HepG2 (cell line): Measurements from ENCODE around the gene RCCD1. TPM values are rescaled to one million over a fixed set of nuclear protein-coding genes. Genes with fewer than 3 reads are reported as not detected.

ENCODE experiments used
- ATAC-seq: fragments of 200-7000 bp; cut with Tn5 transposase; 3 replicates; pipeline ENCODE4 v1.9.1; 2020; ENCODE audit warnings: mild to moderate bottlenecking, moderate library complexity
- BruUV-seq: library from RNA; stranded (reverse); fragments of 400-500 nt; replicated peaks from 2 replicates; lab custom pipeline; 2021; lab: Mats Ljungman, UMichigan
- CTCF ChIA-PET: fragments of 300-600 bp; formaldehyde crosslinking; extraction: SDS; loops from one replicate; lab custom pipeline; 2021; ENCODE audit warnings: low total read pairs, inconsistent platforms, low intra/inter-chr PET ratio; lab: Yijun Ruan, JAX
- POLR2A ChIA-PET: fragments of 350-600 bp; sonication (Branson Sonifier 250); formaldehyde crosslinking; loops from one replicate; lab custom pipeline; 2020; ENCODE audit warnings: antibody characterized with exemption, inconsistent platforms; lab: Yijun Ruan, JAX
- DNase-seq: peaks from one replicate; pipeline ENCODE4 v3.0.0-alpha.2; 2015; ENCODE audit warnings: low spot score
- FAIRE-seq: peaks from 3 replicates; lab custom pipeline; 2011; peaks lifted over from hg19 to GRCh38; lab: Jason Lieb, UNC
- H2AFZ ChIP-seq: one replicate; pipeline ENCODE4 v1.6.1; 2011; ENCODE audit warnings: low read length, inconsistent platforms
- H3K27ac ChIP-seq: fragments of 300-600 bp; 3 replicates; pipeline ENCODE4 v1.8.0; 2011; ENCODE audit warnings: mixed run types, mild to moderate bottlenecking, mixed read lengths, low read length, inconsistent platforms; ENCODE audit not compliant: insufficient read depth; ENCODE audit errors: extremely low read length
- H3K27me3 ChIP-seq, 2 experiments: fragments of 200-600 bp in 1 of 2; 2 replicates in 1 of 2; 3 replicates in 1 of 2; pipeline versions ENCODE4 v1.6.0 to v1.8.0; 2011; ENCODE audit warnings: low read length in 2 of 2, mild to moderate bottlenecking in 2 of 2, moderate library complexity in 2 of 2, inconsistent platforms in 1 of 2; ENCODE audit not compliant: insufficient read depth in 2 of 2, control insufficient read depth in 1 of 2
- H3K36me3 ChIP-seq, 2 experiments: fragments of 200-600 bp in 1 of 2; replicated peaks in 1 of 2; 2 replicates in 1 of 2; 3 replicates in 1 of 2; pipeline versions ENCODE4 v1.5.1 to v1.8.0; 2011; ENCODE audit warnings: low read length in 2 of 2, inconsistent platforms in 1 of 2; ENCODE audit not compliant: insufficient read depth in 2 of 2, control insufficient read depth in 1 of 2
- H3K4me1 ChIP-seq: 2 replicates; pipeline ENCODE4 v1.5.1; 2012; ENCODE audit warnings: low read length, inconsistent platforms; ENCODE audit not compliant: insufficient read depth
- H3K4me2 ChIP-seq: 2 replicates; pipeline ENCODE4 v1.6.0; 2011; ENCODE audit warnings: low read depth, low read length, inconsistent platforms
- H3K4me3 ChIP-seq, 3 experiments: fragments of 200-600 bp in 1 of 3; sonication (generic), shearing (Covaris generic) in 1 of 3; replicated peaks in 1 of 3; 2 replicates each; pipeline ENCODE4 v1.5.1; 2011 to 2016; ENCODE audit warnings: low read length in 3 of 3, inconsistent platforms in 2 of 3, low read depth in 2 of 3, mild to moderate bottlenecking in 2 of 3, control low read depth in 1 of 3, mixed read lengths in 1 of 3; ENCODE audit not compliant: insufficient read depth in 1 of 3
- H3K79me2 ChIP-seq: one replicate; pipeline ENCODE4 v1.6.1; 2011; ENCODE audit warnings: low read length, inconsistent platforms; ENCODE audit not compliant: insufficient read depth
- H3K9ac ChIP-seq: 2 replicates; pipeline ENCODE4 v1.6.0; 2011; ENCODE audit warnings: mild to moderate bottlenecking, low read depth, low read length, inconsistent platforms; ENCODE audit not compliant: insufficient read depth
- H3K9me3 ChIP-seq: 2 replicates; pipeline ENCODE4 v1.5.1; 2012; ENCODE audit warnings: mild to moderate bottlenecking, low read length
- H4K20me1 ChIP-seq: 2 replicates; pipeline ENCODE4 v1.6.0; 2011; ENCODE audit warnings: inconsistent platforms, mild to moderate bottlenecking, low read length, moderate library complexity; ENCODE audit not compliant: insufficient read depth
- AHR ChIP-seq: IDR thresholded peaks from 2 replicates; pipeline ENCODE4 v1.6.1; 2018; ENCODE audit warnings: missing genetic modification reagents, missing compliant biosample characterization
- ATF4 ChIP-seq, 2 experiments: fragments of 450-650 bp in 1 of 2; sonication (generic) in 1 of 2; formaldehyde crosslinking; IDR thresholded peaks; 2 replicates each; pipeline versions ENCODE4 v1.5.0 to v1.8.0; 2020 to 2022; ENCODE audit warnings: mild to moderate bottlenecking in 1 of 2, missing genetic modification reagents in 1 of 2
- ATF5 ChIP-seq: sonication (generic); formaldehyde crosslinking; IDR thresholded peaks from 2 replicates; pipeline ENCODE4 v1.4.0; 2020; ENCODE audit warnings: mild to moderate bottlenecking, low read depth, missing genetic modification reagents
- ERF ChIP-seq: IDR thresholded peaks from 2 replicates; pipeline ENCODE4 v1.6.1; 2018; ENCODE audit warnings: missing biosample characterization, missing genetic modification reagents
- HMG20B ChIP-seq: conservative IDR thresholded peaks from 2 replicates; pipeline ENCODE4 v1.6.1; 2016; ENCODE audit warnings: missing genetic modification reagents, missing compliant biosample characterization
- HMGXB3 ChIP-seq: sonication (generic); formaldehyde crosslinking; IDR thresholded peaks from 2 replicates; pipeline ENCODE4 v1.4.0; 2020; ENCODE audit warnings: missing genetic modification reagents, borderline replicate concordance
- PPARG ChIP-seq: conservative IDR thresholded peaks from 2 replicates; pipeline ENCODE4 v1.6.1; 2016; ENCODE audit warnings: missing biosample characterization, missing genetic modification reagents
- RXRB ChIP-seq: IDR thresholded peaks from 2 replicates; pipeline ENCODE4 v1.6.1; 2016; ENCODE audit warnings: borderline replicate concordance, missing genetic modification reagents, missing compliant biosample characterization
- SIN3A ChIP-seq: IDR thresholded peaks from 2 replicates; pipeline ENCODE4 v1.6.1; 2011; ENCODE audit warnings: low read depth, mild to moderate bottlenecking, control low read depth, low read length, borderline replicate concordance
- ZNF136 ChIP-seq: sonication (generic); formaldehyde crosslinking; IDR thresholded peaks from 2 replicates; pipeline ENCODE4 v1.8.1; 2022; ENCODE audit warnings: low read depth, mild to moderate bottlenecking, moderate library complexity, missing genetic modification reagents
- ZNF225 ChIP-seq: sonication (generic); formaldehyde crosslinking; IDR thresholded peaks from 2 replicates; pipeline ENCODE4 v1.4.0; 2020; ENCODE audit warnings: mild to moderate bottlenecking, missing genetic modification reagents
- ZNF256 ChIP-seq: sonication (generic); formaldehyde crosslinking; conservative IDR thresholded peaks from 2 replicates; pipeline ENCODE4 v1.4.0; 2020; ENCODE audit warnings: missing genetic modification reagents
- ZNF260 ChIP-seq: sonication (generic); formaldehyde crosslinking; IDR thresholded peaks from 2 replicates; pipeline ENCODE4 v1.4.0; 2020; ENCODE audit warnings: missing genetic modification reagents, low read depth, mild to moderate bottlenecking, borderline replicate concordance
- ZNF432 ChIP-seq: sonication (generic); formaldehyde crosslinking; IDR thresholded peaks from 2 replicates; pipeline ENCODE4 v1.5.0; 2020; ENCODE audit warnings: missing genetic modification reagents, mild to moderate bottlenecking, borderline replicate concordance
- ZNF460 ChIP-seq: sonication (generic); formaldehyde crosslinking; IDR thresholded peaks from 2 replicates; pipeline ENCODE4 v1.5.1; 2020; ENCODE audit warnings: missing genetic modification reagents, mild to moderate bottlenecking, borderline replicate concordance
- ZNF577 ChIP-seq: sonication (generic); formaldehyde crosslinking; IDR thresholded peaks from 2 replicates; pipeline ENCODE4 v1.4.0; 2020; ENCODE audit warnings: mild to moderate bottlenecking, low read depth, missing genetic modification reagents, borderline replicate concordance
- ZNF660 ChIP-seq: sonication (generic); formaldehyde crosslinking; IDR thresholded peaks from 2 replicates; pipeline ENCODE4 v1.5.1; 2020; ENCODE audit warnings: mild to moderate bottlenecking, low read depth, missing genetic modification reagents, borderline replicate concordance
- ZNF891 ChIP-seq: sonication (generic); formaldehyde crosslinking; IDR thresholded peaks from 2 replicates; pipeline ENCODE4 v1.5.0; 2020; ENCODE audit warnings: mild to moderate bottlenecking, missing genetic modification reagents
- WGBS: methylation state at CpG from one replicate; pipeline ENCODE4 v1.1.6; 2017; ENCODE audit warnings: low lambda C conversion rate; 5-methylcytosine and 5-hydroxymethylcytosine counted together
- in situ Hi-C: cut with HindIII; loops from 2 replicates; pipeline ENCODE4 v1.10.0; 2017; ENCODE audit warnings: low pct_unique_long_range_greater_than_20kb; ENCODE audit not compliant: extremely low pct_ligation_motif_present
- intact Hi-C: fragments of 100-400 bp; cut with micrococcal nuclease; formaldehyde crosslinking; loops from one replicate; pipeline ENCODE4 v1.10.0; 2022; ENCODE audit not compliant: unreplicated experiment
- polyA plus RNA-seq, 8 experiments: library from polyadenylated mRNA; depleted of rRNA in 3 of 8; stranded (reverse) in 7 of 8; unstranded in 1 of 8; fragments of >200 nt; fragmentation: Illumina TruSeq in 4 of 8; extraction: Trizol in 4 of 8; gene quantifications; 2 replicates each; pipeline versions ENCODE4 v1.2.1 to v1.2.3, GENCODE V29; 2011 to 2016; ENCODE audit warnings: low read depth in 4 of 8, missing spikeins in 1 of 8, mixed read lengths in 1 of 8; ENCODE audit not compliant: insufficient read depth in 1 of 8
- total RNA-seq, 5 experiments: library from RNA; depleted of rRNA; stranded (reverse); fragments of >200 nt; fragmentation: Illumina TruSeq; extraction: Trizol; gene quantifications; 2 replicates each; pipeline ENCODE4 v1.2.3, GENCODE V29; 2016; ENCODE audit warnings: low read depth in 1 of 5

The RCCD1 gene
- total and polyA plus RNA-seq, 2 of the 13 experiments (the other 11 are each of a cell fraction or from before 2014, with no cell fraction given) = 14.1 to 15.1 TPM

GRCh38 chr15:90929246-90930019, 25.3 kb upstream of the RCCD1 start:
- Histone ChIP-seq H3K79me2 (peaks cover 2% of the 10 kb centered on the region), H4K20me1 (no peaks in the 10 kb centered on the region), H2AFZ (peak overlapping the region; percentile 95), H3K4me2 (peak overlapping the region; percentile 89), H3K9ac (peak overlapping the region; percentile 88), H3K36me3 (no peaks in the 10 kb centered on the region), H3K4me3 (peak overlapping the region; percentile 87 to 95 (median 91)), H3K9me3 (no peaks in the 10 kb centered on the region), H3K27ac (peak overlapping the region; percentile 96), H3K4me1 (peaks cover 47% of the 10 kb centered on the region), H3K27me3 (no peaks in the 10 kb centered on the region; a peak in 2 of 5 replicates)
- ATAC-seq = no peak
- intact Hi-C loops (loop anchor here (5.0 to 10.0 kb wide), 4 partner anchors 42 to 123 kb away; partner anchors contain the start of gene PRC1), in situ Hi-C loops (loop anchor here (25.0 kb wide), 1 partner anchor 333 kb away; no protein-coding TSS in a partner anchor)
- FAIRE-seq = no peak
- 34% methylated on average over 21 of the region's 21 CpGs for WGBS
- POLR2A ChIA-PET = interaction anchor here (1.0 to 4.5 kb wide), 6 partner anchors 9 to 70 kb away, joined by 3 to 45 read pairs (median 4); partner anchors contain the start of gene MAN2A2
- BruUV-seq = TSS peak; percentile 90
- CTCF ChIA-PET = no interaction called here
- no peak for DNase-seq
- TF ChIP-seq RXRB = peak; percentile 77
- TF ChIP-seq AHR (CRISPR knock-in tag) = no peak
- TF ChIP-seq ZNF225 = no peak
- TF ChIP-seq ZNF660 = no peak
- TF ChIP-seq ERF (CRISPR knock-in tag) = no peak
- TF ChIP-seq ZNF577 (CRISPR knock-in tag) = no peak
- no peak for TF ChIP-seq ZNF136
- no peak for TF ChIP-seq HMG20B (CRISPR knock-in tag)
- TF ChIP-seq HMGXB3 (CRISPR knock-in tag) = no peak
- TF ChIP-seq ATF4 (CRISPR knock-in tag; IDR thresholded peaks at IDR 0.05) = no peak
- no peak for TF ChIP-seq ZNF460
- no peak for TF ChIP-seq SIN3A
- TF ChIP-seq ZNF891 = no peak
- no peak for TF ChIP-seq ZNF260 (CRISPR knock-in tag)
- no peak for TF ChIP-seq ZNF256 (CRISPR knock-in tag)
- TF ChIP-seq ATF5 (CRISPR knock-in tag) = no peak
- peak; percentile 90 for TF ChIP-seq PPARG
- TF ChIP-seq ZNF432 = no peak
